ENCODE results near the gene PCDHGA11. TPM values are rescaled to one million over a fixed set of nuclear protein-coding genes. Genes with fewer than 3 reads are reported as not detected.

PCDHGA11 gene
- total and polyA plus RNA-seq, 2 donors (not counting 3 experiments of a cell fraction or from before 2014, with no cell fraction given) = 8.0 to 11.5 TPM

- no peaks in the 10 kb centered on the region for H3K36me3 ChIP-seq (ENCODE audit: control insufficient read depth in 2 of 2, extremely low read depth in 1 of 2, insufficient read depth in 2 of 2, low read length in 2 of 2)
- no TSS peak for BruUV-seq (replicated peaks)
- ChIA-PET CTCF (interaction anchor here (1.1 to 11.3 kb wide), 8 partner anchors 11 to 149 kb away, joined by 3 to 335 read pairs (median 22); partner anchors contain the start of genes PCDHGA12 and PCDHGB6), POLR2A (interaction anchor here (1.0 kb wide), 1 partner anchor 143 kb away, joined by 3 read pairs; no protein-coding TSS in a partner anchor)
- no peak overlapping the region for H3K4me2 ChIP-seq (ENCODE audit: insufficient read depth, low read length)
- peaks cover 15% of the 10 kb centered on the region for H3K4me1 ChIP-seq (ENCODE audit: control insufficient read depth, extremely low read depth, insufficient read depth, low read length)
- no peaks in the 10 kb centered on the region for H4K20me1 ChIP-seq (replicated peaks; ENCODE audit: control insufficient read depth, extremely low read depth, insufficient read depth, low read length)
- H3K27me3 ChIP-seq (ENCODE audit: control insufficient read depth in 2 of 2, insufficient read depth in 2 of 2, low read length in 2 of 2) = peaks cover 47 to 85% of the 10 kb centered on the region in 2 experiments
- H3K79me2 ChIP-seq (ENCODE audit: control insufficient read depth, insufficient read depth, low read length) = no peaks in the 10 kb centered on the region
- dilution Hi-C loops (cut with MboI; ENCODE audit: extremely low pct_ligation_motif_present, low sequenced_read_pairs) (no loop called here), intact Hi-C loops (cut with micrococcal nuclease) (no loop called here)
- H2AFZ ChIP-seq (ENCODE audit: low read depth, low read length) = no peak overlapping the region
- no peak overlapping the region for H3K27ac ChIP-seq (ENCODE audit: insufficient read depth, low read depth, low read length)
- H3K9me1 ChIP-seq (replicated peaks; ENCODE audit: control insufficient read depth, extremely low read depth, insufficient read depth, low read length) = no peaks in the 10 kb centered on the region
- no peak overlapping the region for H3K9ac ChIP-seq (replicated peaks; ENCODE audit: extremely low read depth, insufficient read depth, low read length)
- TF ChIP-seq EZH2 (IDR thresholded peaks at IDR 0.05; ENCODE audit: borderline replicate concordance, low read depth, low read length, severe bottlenecking) = peak; percentile 93
- TF ChIP-seq FOS (IDR thresholded peaks at IDR 0.05; ENCODE audit: borderline replicate concordance, insufficient read depth, low read length) = no peak
- TF ChIP-seq MAX (IDR thresholded peaks at IDR 0.05; ENCODE audit: insufficient read depth, insufficient read length) = no peak
- H3K4me3 ChIP-seq (replicated peaks in 1 of 3; ENCODE audit: insufficient read depth in 1 of 3, low read depth in 1 of 3, low read length in 3 of 3) = no peak overlapping the region
- FAIRE-seq = no peak
- DNase-seq (ENCODE audit: low read depth, low spot score) = no peak
- H3K9me3 ChIP-seq (replicated peaks; ENCODE audit: control insufficient read depth, insufficient read depth, low read length) = peaks cover 8% of the 10 kb centered on the region
These were observed 1.6 kb upstream of the PCDHGA11 start for GRCh38 chr5:141419074-141419880.

GRCh38 chr5:141421489-141421855 is 621 bp downstream of the PCDHGA11 start:
- Histone ChIP-seq H3K9me1 (replicated peaks; ENCODE audit: control insufficient read depth, extremely low read depth, insufficient read depth, low read length) (no peaks in the 10 kb centered on the region), H3K9me3 (replicated peaks; ENCODE audit: control insufficient read depth, insufficient read depth, low read length) (peaks cover 8% of the 10 kb centered on the region), H3K9ac (replicated peaks; ENCODE audit: extremely low read depth, insufficient read depth, low read length) (no peak overlapping the region), H3K27ac (ENCODE audit: insufficient read depth, low read depth, low read length) (no peak overlapping the region), H2AFZ (ENCODE audit: low read depth, low read length) (peak overlapping the region; percentile 84), H3K79me2 (ENCODE audit: control insufficient read depth, insufficient read depth, low read length) (no peaks in the 10 kb centered on the region), H3K36me3 (ENCODE audit: control insufficient read depth in 2 of 2, extremely low read depth in 1 of 2, insufficient read depth in 2 of 2, low read length in 2 of 2) (no peaks in the 10 kb centered on the region), H3K27me3 (ENCODE audit: control insufficient read depth in 2 of 2, insufficient read depth in 2 of 2, low read length in 2 of 2) (peaks cover 38 to 84% of the 10 kb centered on the region in 2 experiments), H3K4me3 (replicated peaks in 1 of 3; ENCODE audit: insufficient read depth in 1 of 3, low read depth in 1 of 3, low read length in 3 of 3) (peak overlapping the region; percentile 39 to 83 (median 66)), H4K20me1 (replicated peaks; ENCODE audit: control insufficient read depth, extremely low read depth, insufficient read depth, low read length) (no peaks in the 10 kb centered on the region), H3K4me2 (ENCODE audit: insufficient read depth, low read length) (peak overlapping the region; percentile 90), H3K4me1 (ENCODE audit: control insufficient read depth, extremely low read depth, insufficient read depth, low read length) (peaks cover 15% of the 10 kb centered on the region)
- BruUV-seq (replicated peaks) = no TSS peak
- FAIRE-seq (no peak), DNase-seq (ENCODE audit: low read depth, low spot score) (no peak)
- ChIA-PET CTCF (interaction anchor here (0.6 to 11.3 kb wide), 40 partner anchors 9 to 212 kb away, joined by 3 to 335 read pairs (median 6); partner anchors contain the start of genes DIAPH1, PCDHB12, PCDHGA1 and PCDHGA10), POLR2A (interaction anchor here (1.9 to 2.2 kb wide), 2 partner anchors 9 to 137 kb away, joined by 8 read pairs; partner anchors contain the start of gene PCDHGA12)
- intact Hi-C loops (cut with micrococcal nuclease) (loop anchor here (1.0 to 5.0 kb wide), 4 partner anchors 9 to 103 kb away; partner anchors contain the start of genes PCDHGA12, PCDHGA6 and PCDHGB3), dilution Hi-C loops (cut with MboI; ENCODE audit: extremely low pct_ligation_motif_present, low sequenced_read_pairs) (no loop called here)
- TF ChIP-seq EZH2 (IDR thresholded peaks at IDR 0.05; ENCODE audit: borderline replicate concordance, low read depth, low read length, severe bottlenecking) (no peak), FOS (IDR thresholded peaks at IDR 0.05; ENCODE audit: borderline replicate concordance, insufficient read depth, low read length) (no peak), CTCF (IDR thresholded peaks at IDR 0.05; ENCODE audit: extremely low read depth in 1 of 2, insufficient read depth in 1 of 2, low read depth in 1 of 2, low read length in 2 of 2) (no peak), MAX (IDR thresholded peaks at IDR 0.05; ENCODE audit: insufficient read depth, insufficient read length) (no peak), JUN (IDR thresholded peaks at IDR 0.05; ENCODE audit: borderline replicate concordance, insufficient read depth, insufficient read length, low read depth) (no peak), GATA2 (IDR thresholded peaks at IDR 0.05; ENCODE audit: insufficient read depth, insufficient read length, low read depth, low read length) (no peak), MYC (IDR thresholded peaks at IDR 0.05; ENCODE audit: low read depth, low read length) (no peak), POLR2A (IDR thresholded peaks at IDR 0.05; ENCODE audit: low read depth, low read length) (no peak), POLR2AphosphoS5 (IDR thresholded peaks at IDR 0.05; ENCODE audit: insufficient read depth, low read depth, low read length) (no peak)

Measured in endothelial cell of umbilical vein (primary cell).